ENCODE results near the gene SRPK3. TPM values are rescaled to one million over a fixed set of nuclear protein-coding genes. Genes with fewer than 3 reads are reported as not detected.
A peak's percentile ranks its signal among the peaks of the same experiment; 100 is the strongest.

The SRPK3 gene
- polyA plus RNA-seq, 2 of the 4 experiments (the other 2 are of a cell fraction), result 0.03 TPM; not detected in 1

GRCh38 chrX:153763989-153764755, 16.7 kb upstream of the SRPK3 start, which contains the start of gene PLXNB3:
TSS of gene PLXNB3 (plus strand) at chrX:153764249. CDS start at chrX:153765536, 1,287 bp downstream.
- peaks cover 16% of the 10 kb centered on the region; the same call in 2 of the 3 replicates for H3K4me1 ChIP-seq
- DNase-seq (ENCODE audit: low read depth in 1 of 2, low spot score in 1 of 2) (peak; percentile 76 to 77), FAIRE-seq (peak; percentile 95), ATAC-seq (peak; percentile 72 to 91)
- no peak for TF ChIP-seq HOXB5 (CRISPR knock-in tag; IDR thresholded peaks at IDR 0.05)
- no peak for TF ChIP-seq MAZ (IDR thresholded peaks at IDR 0.05; ENCODE audit: borderline replicate concordance, low read depth, low read length)
- no peak for TF ChIP-seq NPAS2 (CRISPR knock-in tag; IDR thresholded peaks at IDR 0.05; ENCODE audit: borderline replicate concordance)
- no peak for TF ChIP-seq RARB (CRISPR knock-in tag; IDR thresholded peaks at IDR 0.05)
- peak; percentile 73 for TF ChIP-seq SMC3 (IDR thresholded peaks at IDR 0.05)
- TF ChIP-seq E2F6 (IDR thresholded peaks at IDR 0.05; ENCODE audit: borderline replicate concordance, low read depth), result no peak
- no peak for TF ChIP-seq CBX2 (IDR thresholded peaks at IDR 0.05; ENCODE audit: borderline replicate concordance, low read depth)
- no peak for TF ChIP-seq RCOR1 (IDR thresholded peaks at IDR 0.05; ENCODE audit: low read depth, low read length)
- no peak for TF ChIP-seq ZNF302 (CRISPR knock-in tag; IDR thresholded peaks at IDR 0.05)
- TF ChIP-seq CTCF (IDR thresholded peaks at IDR 0.05), result peak; percentile 77
- no peak for TF ChIP-seq FOXS1 (CRISPR knock-in tag; IDR thresholded peaks at IDR 0.05)
- TF ChIP-seq MAX (IDR thresholded peaks at IDR 0.05), result no peak; the same call in 1 of the 2 replicates
- TF ChIP-seq POLR2A (IDR thresholded peaks at IDR 0.05; ENCODE audit: low read length), result 0 out of 2 replicates have a peak, but pooled peaks have one; percentile 14
- TF ChIP-seq BCL3 (IDR thresholded peaks at IDR 0.05), result no peak
- no peak for TF ChIP-seq BHLHE40 (IDR thresholded peaks at IDR 0.05; ENCODE audit: low read depth, low read length)
- no peak for TF ChIP-seq NFE2L2 (conservative IDR thresholded peaks at IDR 0.05; ENCODE audit: low read length)
- no peak for TF ChIP-seq KDM1A (IDR thresholded peaks at IDR 0.05; ENCODE audit: low read depth)
- no peak for TF ChIP-seq JUNB (IDR thresholded peaks at IDR 0.05)
- peak; percentile 85 to 92 for TF ChIP-seq RAD21 (conservative IDR thresholded peaks at IDR 0.05 in 1 of 2, IDR thresholded peaks at IDR 0.05 in 1 of 2)
- TF ChIP-seq HES2 (IDR thresholded peaks at IDR 0.05), result no peak
- no peak for TF ChIP-seq JUN (IDR thresholded peaks at IDR 0.05)
- no peak for TF ChIP-seq POLR2AphosphoS2 (conservative IDR thresholded peaks at IDR 0.05; ENCODE audit: low read length)
- no peak for TF ChIP-seq USF2 (IDR thresholded peaks at IDR 0.05)
- TF ChIP-seq GATA3 (IDR thresholded peaks at IDR 0.05; ENCODE audit: borderline replicate concordance), result no peak
- TF ChIP-seq ELK1 (IDR thresholded peaks at IDR 0.05; ENCODE audit: low read depth, low read length), result no peak
- no peak for TF ChIP-seq RNF2 (IDR thresholded peaks at IDR 0.05; ENCODE audit: borderline replicate concordance, low read depth)
- TF ChIP-seq CEBPB (IDR thresholded peaks at IDR 0.05), result no peak
- H3K4me2 ChIP-seq, result peak within 1 kb of the TSS; percentile 71
- ChIA-PET POLR2A (no interaction called here), CTCF (interaction anchor here (0.6 to 4.9 kb wide), 41 partner anchors 9 to 822 kb away, joined by 3 to 46 read pairs (median 4); partner anchors contain the start of genes RENBP and SRPK3)
- WGBS (ENCODE audit: missing lambda C conversion rate), result 77% methylated on average over 6 of the region's 26 CpGs
- H3K27ac ChIP-seq, result peak within 1 kb of the TSS; percentile 65 to 82; a peak in 5 of 6 replicates
- H3K4me3 ChIP-seq, result 0 out of 3 replicates have a peak within 1 kb of the TSS, but pooled peaks have one; percentile 12
- H3K9me3 ChIP-seq, result no peaks in the 10 kb centered on the region
